Activated CD4-positive, alpha-beta T cell treated with anti-CD3 and anti-CD28 coated beads, Interleukin-2, amount 50 U/mL, for 48 hours (primary cell): ENCODE data around the gene TESPA1.
"Not testable (repeated sequence)": the region's sequence is repeated elsewhere in the genome, so short reads cannot be mapped to it uniquely, and the experiment has no call there.

ENCODE experiments used
- DNase-seq, 2 experiments: peaks; one replicate each; pipeline ENCODE4 v3.0.0-alpha.2; 2020

The TESPA1 gene

GRCh38 chr12:54984658-54985376 lies at the start of gene TESPA1:
TESPA1 (minus strand) TSS chr12:54984762; CDS start chr12:54974562, 10,200 bp downstream.
- DNase-seq = peak; percentile 81 to 87

GRCh38 chr12:55034218-55034617 lies 49.7 kb upstream of the TESPA1 start:
- DNase-seq = no peak

- no peak for DNase-seq
These were observed 40.9 kb upstream of the TESPA1 start for GRCh38 chr12:55025508-55025907.

- DNase-seq = no peak
These were observed 40.0 kb upstream of the TESPA1 start for GRCh38 chr12:55024575-55024974.

GRCh38 chr12:55019784-55020183 lies 35.2 kb upstream of the TESPA1 start, which contains the start of gene NEUROD4:
NEUROD4 (plus strand) TSS chr12:55019974; CDS start chr12:55026440, 6,466 bp downstream.
- DNase-seq = peak; percentile 7 to 12

- DNase-seq = no peak
These were observed 32.9 kb upstream of the TESPA1 start for GRCh38 chr12:55017416-55017925.

GRCh38 chr12:55008944-55009585 lies 24.5 kb upstream of the TESPA1 start:
- no peak for DNase-seq

GRCh38 chr12:55002355-55002754 lies 17.8 kb upstream of the TESPA1 start:
- DNase-seq = no peak

- no peak for DNase-seq
These were observed 16.8 kb upstream of the TESPA1 start for GRCh38 chr12:55001198-55001868.

- DNase-seq = no peak
These were observed 14.5 kb upstream of the TESPA1 start for GRCh38 chr12:54998958-54999510.

- DNase-seq = no peak
These were observed 13.5 kb upstream of the TESPA1 start for GRCh38 chr12:54997929-54998522.

- no peak for DNase-seq
These were observed 11.6 kb upstream of the TESPA1 start for GRCh38 chr12:54996205-54996604.

GRCh38 chr12:54993181-54993835 lies 8.7 kb upstream of the TESPA1 start:
- DNase-seq = peak; percentile 27 to 53

GRCh38 chr12:54991991-54992375 lies 7.4 kb upstream of the TESPA1 start:
- no peak for DNase-seq

- DNase-seq = peak; percentile 32 to 50
These were observed 6.8 kb upstream of the TESPA1 start for GRCh38 chr12:54991161-54991990.

- DNase-seq = no peak
These were observed 5.3 kb upstream of the TESPA1 start for GRCh38 chr12:54989829-54990228.

- no peak for DNase-seq
These were observed 4.0 kb upstream of the TESPA1 start for GRCh38 chr12:54988402-54989054.

- DNase-seq = no peak
These were observed 3.2 kb upstream of the TESPA1 start for GRCh38 chr12:54987611-54988231.

GRCh38 chr12:54986773-54987172 lies 2.2 kb upstream of the TESPA1 start:
- not testable (repeated sequence) for DNase-seq

- DNase-seq = peak; percentile 33 to 52
These were observed 943 bp downstream of the TESPA1 start for GRCh38 chr12:54983536-54984101.
